Measurements from ENCODE around the gene COL23A1. TPM values are rescaled to one million over a fixed set of nuclear protein-coding genes. Genes with fewer than 3 reads are reported as not detected.

Gene COL23A1
- total and polyA plus RNA-seq, 2 donors (not counting 1 experiment from before 2014, with no cell fraction given), result 0.20 TPM; not detected in 1

DNA sequence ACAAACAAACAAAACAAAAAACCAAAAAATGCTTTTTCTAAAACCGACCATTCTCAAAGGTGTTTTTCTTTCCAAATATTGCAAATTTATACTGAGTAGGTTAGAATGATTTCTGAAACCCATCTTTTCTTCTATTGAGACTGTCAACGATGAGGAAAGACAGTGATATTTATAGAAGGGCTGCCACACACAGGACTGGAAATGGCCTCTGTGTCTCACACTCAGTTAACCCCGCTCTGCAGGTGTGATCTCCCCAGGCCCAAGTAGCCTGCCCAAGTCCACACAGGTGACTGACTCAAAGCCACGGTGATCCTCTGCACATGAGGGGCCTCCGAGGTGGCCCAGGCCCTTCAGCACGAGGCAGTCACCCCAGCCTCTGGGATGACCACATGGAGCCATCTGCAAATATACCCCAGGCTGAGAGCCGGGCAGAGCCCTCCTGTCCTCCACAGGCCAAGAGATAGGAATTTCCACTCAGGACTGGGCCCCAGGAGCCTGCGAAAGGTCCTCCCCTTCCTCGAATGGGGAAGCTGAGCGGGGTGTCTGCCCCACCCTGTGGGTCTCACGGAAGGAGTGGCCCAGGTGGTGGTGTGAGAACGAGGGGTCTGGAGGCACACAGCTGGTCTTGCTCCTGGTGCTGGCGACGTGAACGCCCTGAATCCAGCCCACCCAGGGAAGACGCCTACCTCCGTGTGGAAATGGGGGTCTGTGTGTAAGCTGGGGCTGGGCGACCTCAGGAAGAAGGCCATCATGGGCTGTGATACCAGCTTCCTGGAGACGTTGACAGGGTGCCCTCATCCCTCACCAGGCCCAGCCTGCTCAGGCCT is 304.6 kb downstream of the COL23A1 start:
- WGBS (ENCODE audit: insufficient coverage), result 82% methylated on average over 15 of the region's 19 CpGs

More for the DNA sequence above, 304.6 kb downstream of the COL23A1 start:
- Histone ChIP-seq H3K27ac (ENCODE audit: low read length in 2 of 2) (no peak overlapping the region), H3K27me3 (replicated peaks in 1 of 4; ENCODE audit: control extremely low read depth in 1 of 4, control insufficient read depth in 3 of 4, insufficient read depth in 4 of 4, low read length in 3 of 4) (peaks cover 0 to 7% (median 0%) of the 10 kb centered on the region in 4 experiments), H3K36me3 (replicated peaks in 1 of 2; ENCODE audit: control extremely low read depth in 1 of 2, control insufficient read depth in 1 of 2, extremely low read depth in 1 of 2, insufficient read depth in 2 of 2, low read length in 1 of 2) (no peaks in the 10 kb centered on the region), H3K79me2 (ENCODE audit: control insufficient read depth, insufficient read depth, low read length) (no peaks in the 10 kb centered on the region), H4K20me1 (ENCODE audit: control insufficient read depth, insufficient read depth, low read length, poor library complexity, severe bottlenecking) (no peaks in the 10 kb centered on the region), H3K9ac (ENCODE audit: low read length) (no peak overlapping the region), H2AFZ (ENCODE audit: insufficient read depth, low read depth, low read length, poor library complexity, severe bottlenecking) (no peak overlapping the region), H3K4me2 (replicated peaks; ENCODE audit: low read depth, low read length, poor library complexity, severe bottlenecking) (no peak overlapping the region), H3K9me3 (ENCODE audit: control extremely low read depth in 1 of 3, control insufficient read depth in 2 of 3, insufficient read depth in 1 of 3, low read length in 2 of 3) (peaks cover 0 to 14% (median 11%) of the 10 kb centered on the region in 3 donors), H3K4me3 (ENCODE audit: control extremely low read depth in 1 of 5, extremely low read depth in 1 of 5, insufficient read depth in 1 of 5, low read depth in 2 of 5, low read length in 4 of 5) (no peak overlapping the region), H3K4me1 (ENCODE audit: control insufficient read depth in 2 of 2, insufficient read depth in 2 of 2, low read length in 2 of 2) (no peaks in the 10 kb centered on the region)
- ChIA-PET POLR2A (no interaction called here), CTCF (interaction anchor here (0.8 kb wide), 1 partner anchor 8 kb away, joined by 3 read pairs; no protein-coding TSS in a partner anchor)
- Mint-ChIP-seq H3K9me3 (ENCODE audit: insufficient read depth) (peaks cover 13% of the 10 kb centered on the region), H3K4me1 (no peaks in the 10 kb centered on the region), H3K4me3 (no peak overlapping the region), H3K27me3 (peaks cover 25% of the 10 kb centered on the region), H3K27ac (no peak overlapping the region)
- ATAC-seq (ENCODE audit: low read depth) (no peak), DNase-seq (no peak)
- no peak for TF ChIP-seq EZH2 (IDR thresholded peaks at IDR 0.05; ENCODE audit: borderline replicate concordance, insufficient read depth, low read depth, low read length, poor library complexity, severe bottlenecking)
- TF ChIP-seq, protein P1, sequence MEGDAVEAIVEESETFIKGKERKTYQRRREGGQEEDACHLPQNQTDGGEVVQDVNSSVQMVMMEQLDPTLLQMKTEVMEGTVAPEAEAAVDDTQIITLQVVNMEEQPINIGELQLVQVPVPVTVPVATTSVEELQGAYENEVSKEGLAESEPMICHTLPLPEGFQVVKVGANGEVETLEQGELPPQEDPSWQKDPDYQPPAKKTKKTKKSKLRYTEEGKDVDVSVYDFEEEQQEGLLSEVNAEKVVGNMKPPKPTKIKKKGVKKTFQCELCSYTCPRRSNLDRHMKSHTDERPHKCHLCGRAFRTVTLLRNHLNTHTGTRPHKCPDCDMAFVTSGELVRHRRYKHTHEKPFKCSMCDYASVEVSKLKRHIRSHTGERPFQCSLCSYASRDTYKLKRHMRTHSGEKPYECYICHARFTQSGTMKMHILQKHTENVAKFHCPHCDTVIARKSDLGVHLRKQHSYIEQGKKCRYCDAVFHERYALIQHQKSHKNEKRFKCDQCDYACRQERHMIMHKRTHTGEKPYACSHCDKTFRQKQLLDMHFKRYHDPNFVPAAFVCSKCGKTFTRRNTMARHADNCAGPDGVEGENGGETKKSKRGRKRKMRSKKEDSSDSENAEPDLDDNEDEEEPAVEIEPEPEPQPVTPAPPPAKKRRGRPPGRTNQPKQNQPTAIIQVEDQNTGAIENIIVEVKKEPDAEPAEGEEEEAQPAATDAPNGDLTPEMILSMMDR (IDR thresholded peaks at IDR 0.05), result no peak
- intact Hi-C loops (cut with micrococcal nuclease), result no loop called here

All from B cell (primary cell).